ENCODE results near the gene MAP9. TPM values are rescaled to one million over a fixed set of nuclear protein-coding genes. Genes with fewer than 3 reads are reported as not detected.

MAP9 gene
- total and polyA plus RNA-seq, 2 of the 4 experiments (the other 2 are of a cell fraction) = 4.0 to 6.6 TPM

Small RNA genes lying within 50 kb of the gene (microRNA-seq; reads per million reads assigned to microRNA genes)
- gene AC097467.4 (ENCODE audit: insufficient read depth, insufficient read length) = not detected
- not detected for gene YWHAEP4 (ENCODE audit: insufficient read depth, insufficient read length)

Small RNA genes lying within 50 kb of the gene (small RNA-seq; reads per million reads assigned to genes)
- gene AC097467.4 = 0 reads per million in 5 experiments
- 0 reads per million in 5 experiments for gene YWHAEP4

Other genes with a start within 250 kb of the MAP9 start
- not detected in 2 replicates for gene NPY2R, start 168.3 kb downstream of the MAP9 start, total RNA-seq (2012; rRNA removed)
- gene NPY2R, start 168.3 kb downstream of the MAP9 start, polyA plus RNA-seq (2012; rRNA removed) = not detected in 2 replicates